PC-9 (cell line): ENCODE measurements around the gene CADM1.

Experiments
- EZH2 ChIP-seq: fragments of 200-600 bp; sonication (generic); IDR thresholded peaks from 2 replicates; pipeline ENCODE4 v1.8.0; 2017; ENCODE audit warnings: antibody characterized with exemption, low read depth
- TF ChIP-seq, protein P1 (sequence below): fragments of 200-600 bp; sonication (generic); conservative IDR thresholded peaks from 2 replicates; pipeline ENCODE4 v1.6.1; 2017; ENCODE audit warnings: mixed run types, antibody characterized with exemption, mild to moderate bottlenecking, moderate library complexity

DNA sequence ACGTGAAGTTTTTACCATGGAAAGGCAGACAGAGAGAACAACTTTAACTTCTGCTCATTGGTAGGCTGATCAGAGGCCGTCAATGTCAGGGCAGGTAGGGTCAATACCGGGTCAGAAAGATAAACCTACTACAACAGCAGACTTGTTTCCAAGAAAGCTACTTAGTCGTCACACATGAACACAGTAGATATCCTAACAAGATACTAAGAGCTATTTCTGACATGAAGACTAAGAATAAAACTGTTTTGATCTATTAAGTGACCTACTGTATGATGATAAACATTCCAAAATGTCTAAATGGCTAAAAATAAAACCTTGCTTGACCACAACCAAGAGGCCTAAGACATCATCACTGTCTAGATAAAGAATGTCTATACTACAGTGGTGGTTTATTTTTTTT is 231.3 kb downstream of the CADM1 start:
- TF ChIP-seq, protein P1, sequence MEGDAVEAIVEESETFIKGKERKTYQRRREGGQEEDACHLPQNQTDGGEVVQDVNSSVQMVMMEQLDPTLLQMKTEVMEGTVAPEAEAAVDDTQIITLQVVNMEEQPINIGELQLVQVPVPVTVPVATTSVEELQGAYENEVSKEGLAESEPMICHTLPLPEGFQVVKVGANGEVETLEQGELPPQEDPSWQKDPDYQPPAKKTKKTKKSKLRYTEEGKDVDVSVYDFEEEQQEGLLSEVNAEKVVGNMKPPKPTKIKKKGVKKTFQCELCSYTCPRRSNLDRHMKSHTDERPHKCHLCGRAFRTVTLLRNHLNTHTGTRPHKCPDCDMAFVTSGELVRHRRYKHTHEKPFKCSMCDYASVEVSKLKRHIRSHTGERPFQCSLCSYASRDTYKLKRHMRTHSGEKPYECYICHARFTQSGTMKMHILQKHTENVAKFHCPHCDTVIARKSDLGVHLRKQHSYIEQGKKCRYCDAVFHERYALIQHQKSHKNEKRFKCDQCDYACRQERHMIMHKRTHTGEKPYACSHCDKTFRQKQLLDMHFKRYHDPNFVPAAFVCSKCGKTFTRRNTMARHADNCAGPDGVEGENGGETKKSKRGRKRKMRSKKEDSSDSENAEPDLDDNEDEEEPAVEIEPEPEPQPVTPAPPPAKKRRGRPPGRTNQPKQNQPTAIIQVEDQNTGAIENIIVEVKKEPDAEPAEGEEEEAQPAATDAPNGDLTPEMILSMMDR: no peak
- no peak for TF ChIP-seq EZH2
